A673 (cell line): ENCODE results near the gene EMB. TPM values are rescaled to one million over a fixed set of nuclear protein-coding genes. Genes with fewer than 3 reads are reported as not detected.

Source experiments
- BruUV-seq: library from RNA; stranded (reverse); fragments of 400-500 nt; replicated peaks from 2 replicates; lab custom pipeline; 2021; lab: Mats Ljungman, UMichigan
- CTCF ChIA-PET: fragments of 300-600 bp; sonication (Branson Sonifier 250); formaldehyde crosslinking; loops from one replicate; lab custom pipeline; 2022; ENCODE audit warnings: antibody characterized with exemption; lab: Charles Lee
- POLR2A ChIA-PET: fragments of 300-600 bp; sonication (Branson Sonifier 250); formaldehyde crosslinking; loops from one replicate; lab custom pipeline; 2022; ENCODE audit warnings: antibody characterized with exemption; ENCODE audit not compliant: low non-redundant PET; lab: Charles Lee
- DNase-seq: peaks from one replicate; pipeline ENCODE4 v3.0.0-alpha.2; 2015; ENCODE audit warnings: low spot score
- H3K27ac ChIP-seq: fragments of 200-600 bp; sonication (generic); 2 replicates; pipeline ENCODE4 v1.5.1; 2016; ENCODE audit warnings: mixed run types, low read depth, mild to moderate bottlenecking, mixed read lengths, antibody characterized with exemption, low read length; ENCODE audit not compliant: poor library complexity, severe bottlenecking
- H3K27me3 ChIP-seq: fragments of 200-600 bp; sonication (generic); replicated peaks from 2 replicates; pipeline ENCODE4 v1.6.1; 2017; ENCODE audit warnings: mixed run types, low read depth, mild to moderate bottlenecking, mixed read lengths, antibody characterized with exemption, low read length; ENCODE audit not compliant: insufficient read depth, poor library complexity
- H3K36me3 ChIP-seq: fragments of 200-600 bp; sonication (generic); 2 replicates; pipeline ENCODE4 v1.6.1; 2016; ENCODE audit warnings: mixed run types, mild to moderate bottlenecking, mixed read lengths, antibody characterized with exemption, low read length; ENCODE audit not compliant: insufficient read depth, poor library complexity, severe bottlenecking
- H3K4me1 ChIP-seq: fragments of 200-600 bp; sonication (generic); 2 replicates; pipeline ENCODE4 v1.6.1; 2017; ENCODE audit warnings: mixed run types, mild to moderate bottlenecking, mixed read lengths, antibody characterized with exemption, low read length; ENCODE audit not compliant: insufficient read depth, poor library complexity, severe bottlenecking
- H3K4me3 ChIP-seq: fragments of 200-600 bp; sonication (generic); 2 replicates; pipeline ENCODE4 v1.5.1; 2016; ENCODE audit warnings: low read depth, mixed run types, mild to moderate bottlenecking, mixed read lengths, low read length; ENCODE audit not compliant: poor library complexity, severe bottlenecking
- H3K9me3 ChIP-seq: fragments of 200-600 bp; sonication (generic); 2 replicates; pipeline ENCODE4 v1.6.1; 2016; ENCODE audit warnings: mixed run types, low read depth, mild to moderate bottlenecking, mixed read lengths, antibody characterized with exemption, low read length; ENCODE audit not compliant: poor library complexity, severe bottlenecking
- CTCF ChIP-seq: fragments of 300-800, 200-600 bp; sonication (generic); conservative IDR thresholded peaks from 2 replicates; pipeline ENCODE4 v1.5.1; 2017; ENCODE audit warnings: low read depth, mild to moderate bottlenecking, antibody characterized with exemption, low read length, moderate library complexity, mixed read lengths
- EZH2 ChIP-seq: fragments of 200-600 bp; sonication (generic); IDR thresholded peaks from 2 replicates; pipeline ENCODE4 v1.6.1; 2017; ENCODE audit warnings: borderline replicate concordance, low read depth, mild to moderate bottlenecking, mixed read lengths, antibody characterized with exemption, low read length; ENCODE audit not compliant: poor library complexity, severe bottlenecking
- intact Hi-C: fragments of 100-400 bp; cut with micrococcal nuclease; formaldehyde crosslinking; loops from one replicate; pipeline ENCODE4 v1.10.0; 2022; ENCODE audit not compliant: unreplicated experiment
- total RNA-seq: library from RNA; stranded (reverse); gene quantifications from 2 replicates; pipeline ENCODE4 v1.2.3, GENCODE V29; 2021

The EMB gene
- total RNA-seq, 1 experiment from 2014 or later: 21.8 TPM

- no peaks in the 10 kb centered on the region for H3K9me3 ChIP-seq
- DNase-seq: no peak
- H3K27me3 ChIP-seq: no peaks in the 10 kb centered on the region
- no peaks in the 10 kb centered on the region for H3K4me1 ChIP-seq
- no peak overlapping the region for H3K27ac ChIP-seq
- CTCF ChIA-PET: no interaction called here
- no peaks in the 10 kb centered on the region for H3K36me3 ChIP-seq
- BruUV-seq: no TSS peak
- TF ChIP-seq CTCF (no peak), EZH2 (no peak)
- POLR2A ChIA-PET: no interaction called here
- no peak overlapping the region for H3K4me3 ChIP-seq
- intact Hi-C loops: no loop called here
Observed at GRCh38 chr5:50359187-50359586, 81.9 kb downstream of the EMB start.

- BruUV-seq: no TSS peak
- Histone ChIP-seq H3K9me3 (no peaks in the 10 kb centered on the region), H3K4me3 (no peak overlapping the region), H3K27ac (no peak overlapping the region), H3K36me3 (no peaks in the 10 kb centered on the region), H3K4me1 (no peaks in the 10 kb centered on the region), H3K27me3 (no peaks in the 10 kb centered on the region)
- no peak for TF ChIP-seq CTCF
- TF ChIP-seq EZH2: no peak
- intact Hi-C loops: no loop called here
- CTCF ChIA-PET: no interaction called here
- POLR2A ChIA-PET: no interaction called here
- DNase-seq: peak; percentile 26
Observed at GRCh38 chr5:50352382-50352781, 88.7 kb downstream of the EMB start.

Other genes with a start within 250 kb of the EMB start
- gene PARP8, start 225.3 kb upstream of the EMB start, total RNA-seq: 17.7 and 18.0 TPM in 2 replicates